ENCODE results near the gene PPM1G. TPM values are rescaled to one million over a fixed set of nuclear protein-coding genes. Genes with fewer than 3 reads are reported as not detected.
"Not testable (repeated sequence)": the region's sequence is repeated elsewhere in the genome, so short reads cannot be mapped to it uniquely, and the experiment has no call there.

The PPM1G gene
- total RNA-seq, 2 donors from 2014 or later = 50.2 to 50.4 TPM

GRCh38 chr2:27354597-27354927, 54.8 kb downstream of the PPM1G start:
- DNase-seq (ENCODE audit: low spot score) = no peak
- Histone ChIP-seq H3K36me3 (no peaks in the 10 kb centered on the region), H3K4me1 (ENCODE audit: control insufficient read depth in 1 of 2, low read depth in 2 of 2) (peaks cover 23 to 29% of the 10 kb centered on the region in 2 donors), H3K9me3 (no peaks in the 10 kb centered on the region), H3K27me3 (replicated peaks; ENCODE audit: insufficient read depth) (no peaks in the 10 kb centered on the region), H3K27ac (no peak overlapping the region), H3K4me3 (no peak overlapping the region)
- ATAC-seq (ENCODE audit: insufficient number of reproducible peaks, low FRiP score, low read depth) = no peak
- TF ChIP-seq CTCF (IDR thresholded peaks at IDR 0.05) = no peak

- ATAC-seq (ENCODE audit: insufficient number of reproducible peaks, low FRiP score, low read depth) (no peak), DNase-seq (ENCODE audit: low spot score) (no peak)
- H3K4me1 ChIP-seq (ENCODE audit: control insufficient read depth in 1 of 2, low read depth in 2 of 2) = peaks cover 23 to 29% of the 10 kb centered on the region in 2 donors
Observed at GRCh38 chr2:27353762-27354596, 55.4 kb downstream of the PPM1G start.

GRCh38 chr2:27353386-27353761, 56.0 kb downstream of the PPM1G start:
- DNase-seq (ENCODE audit: low spot score); H3K27ac ChIP-seq; H3K9me3 ChIP-seq; H3K36me3 ChIP-seq; ATAC-seq (ENCODE audit: insufficient number of reproducible peaks, low FRiP score, low read depth); H3K27me3 ChIP-seq (replicated peaks; ENCODE audit: insufficient read depth); H3K4me3 ChIP-seq: not testable (repeated sequence)
- peaks cover 23 to 28% of the 10 kb centered on the region in 2 donors for H3K4me1 ChIP-seq (ENCODE audit: control insufficient read depth in 1 of 2, low read depth in 2 of 2)

More at GRCh38 chr2:27353762-27354596, 55.4 kb downstream of the PPM1G start:
- Histone ChIP-seq H3K9me3 (no peaks in the 10 kb centered on the region), H3K36me3 (no peaks in the 10 kb centered on the region), H3K27me3 (replicated peaks; ENCODE audit: insufficient read depth) (no peaks in the 10 kb centered on the region), H3K4me3 (no peak overlapping the region), H3K27ac (no peak overlapping the region)
- TF ChIP-seq CTCF (IDR thresholded peaks at IDR 0.05) = no peak

- Histone ChIP-seq H3K27ac (no peak overlapping the region), H3K4me1 (ENCODE audit: control insufficient read depth in 1 of 2, low read depth in 2 of 2) (peaks cover 12 to 17% of the 10 kb centered on the region in 2 donors), H3K36me3 (no peaks in the 10 kb centered on the region), H3K4me3 (no peak overlapping the region), H3K9me3 (no peaks in the 10 kb centered on the region), H3K27me3 (replicated peaks; ENCODE audit: insufficient read depth) (no peaks in the 10 kb centered on the region)
- DNase-seq (ENCODE audit: low spot score) = no peak
- no peak for ATAC-seq (ENCODE audit: insufficient number of reproducible peaks, low FRiP score, low read depth)
- TF ChIP-seq CTCF (IDR thresholded peaks at IDR 0.05) = no peak
Observed at GRCh38 chr2:27351802-27352598, 57.4 kb downstream of the PPM1G start.

GRCh38 chr2:27350106-27350693, 59.2 kb downstream of the PPM1G start:
- no peaks in the 10 kb centered on the region for H3K36me3 ChIP-seq
- ATAC-seq (ENCODE audit: insufficient number of reproducible peaks, low FRiP score, low read depth) (no peak), DNase-seq (ENCODE audit: low spot score) (no peak)
- no peak for TF ChIP-seq CTCF (IDR thresholded peaks at IDR 0.05)
- H3K9me3 ChIP-seq = no peaks in the 10 kb centered on the region
- peaks cover 7 to 10% of the 10 kb centered on the region in 2 donors for H3K4me1 ChIP-seq (ENCODE audit: control insufficient read depth in 1 of 2, low read depth in 2 of 2)
- no peak overlapping the region for H3K27ac ChIP-seq
- H3K4me3 ChIP-seq = no peak overlapping the region
- no peaks in the 10 kb centered on the region for H3K27me3 ChIP-seq (replicated peaks; ENCODE audit: insufficient read depth)
